ENCODE measurements around the gene DOCK10.

The DOCK10 gene

DNA sequence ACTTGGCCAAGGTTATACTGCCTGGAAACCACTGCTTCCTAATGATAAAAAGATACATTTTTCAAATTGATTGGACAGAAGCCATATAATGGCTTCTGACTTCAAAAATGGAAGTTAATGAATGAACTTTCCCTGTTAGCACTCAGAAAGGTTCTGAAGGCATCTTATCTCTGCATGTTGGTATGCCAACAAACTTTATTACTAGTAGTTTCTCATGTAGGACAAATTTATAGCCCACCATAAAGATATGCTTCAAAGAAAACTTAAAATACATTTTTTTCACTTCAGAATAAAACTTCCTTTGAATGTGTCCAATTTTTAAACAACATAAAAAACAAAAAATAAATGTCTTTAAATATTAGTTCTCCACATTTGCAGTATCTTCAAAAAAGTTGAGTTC lies 10.0 kb downstream of the DOCK10 start:
- Histone ChIP-seq H3K27ac (ENCODE audit: low read depth, low read length) (no peak overlapping the region), H3K27me3 (ENCODE audit: control insufficient read depth in 5 of 5, insufficient read depth in 4 of 5, low read length in 5 of 5) (no peaks in the 10 kb centered on the region), H3K9me3 (ENCODE audit: control insufficient read depth in 5 of 5, low read length in 5 of 5) (no peaks in the 10 kb centered on the region), H3K9ac (ENCODE audit: low read length in 5 of 5) (no peak overlapping the region), H3K4me1 (ENCODE audit: control insufficient read depth in 5 of 5, insufficient read depth in 5 of 5, low read length in 5 of 5) (peaks cover 0 to 4% (median under 1%) of the 10 kb centered on the region in 5 donors), H3K36me3 (ENCODE audit: control insufficient read depth in 5 of 5, insufficient read depth in 5 of 5, low read length in 5 of 5) (no peaks in the 10 kb centered on the region), H3K4me3 (ENCODE audit: low read depth in 1 of 5, low read length in 5 of 5) (no peak overlapping the region)

- Histone ChIP-seq H3K9me3 (ENCODE audit: control insufficient read depth in 5 of 5, low read length in 5 of 5) (no peaks in the 10 kb centered on the region), H3K4me3 (ENCODE audit: low read depth in 1 of 5, low read length in 5 of 5) (no peak overlapping the region), H3K27ac (ENCODE audit: low read depth, low read length) (no peak overlapping the region), H3K4me1 (ENCODE audit: control insufficient read depth in 5 of 5, insufficient read depth in 5 of 5, low read length in 5 of 5) (peaks cover 0 to under 1% (median 0%) of the 10 kb centered on the region in 5 donors), H3K27me3 (ENCODE audit: control insufficient read depth in 5 of 5, insufficient read depth in 4 of 5, low read length in 5 of 5) (no peaks in the 10 kb centered on the region), H3K9ac (ENCODE audit: low read length in 5 of 5) (no peak overlapping the region), H3K36me3 (ENCODE audit: control insufficient read depth in 5 of 5, insufficient read depth in 5 of 5, low read length in 5 of 5) (no peaks in the 10 kb centered on the region)
Measured at GRCh38 chr2:225031599-225031998, 10.7 kb downstream of the DOCK10 start.

DNA sequence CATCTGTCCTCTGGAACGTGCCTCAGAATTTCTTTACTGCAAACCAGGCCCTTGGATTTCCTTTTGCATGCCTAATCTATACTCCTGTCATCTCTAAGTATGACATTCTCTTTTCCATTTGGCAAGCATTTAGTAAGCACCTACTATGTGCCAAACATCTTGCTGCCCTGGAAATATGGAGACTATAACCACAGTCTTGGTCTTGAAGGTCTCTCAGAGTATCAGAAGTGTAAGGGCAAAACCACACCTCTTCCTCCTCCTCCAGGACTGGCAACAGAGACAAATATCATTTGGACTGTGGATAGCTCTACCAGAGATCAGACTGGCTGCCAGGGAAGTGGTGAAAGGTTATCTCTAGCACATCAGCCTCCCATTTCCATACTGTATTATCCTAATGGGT lies 11.4 kb downstream of the DOCK10 start:
- Histone ChIP-seq H3K9me3 (ENCODE audit: control insufficient read depth in 5 of 5, low read length in 5 of 5) (no peaks in the 10 kb centered on the region), H3K27me3 (ENCODE audit: control insufficient read depth in 5 of 5, insufficient read depth in 4 of 5, low read length in 5 of 5) (no peaks in the 10 kb centered on the region), H3K4me1 (ENCODE audit: control insufficient read depth in 5 of 5, insufficient read depth in 5 of 5, low read length in 5 of 5) (peaks cover 0 to 7% (median 3%) of the 10 kb centered on the region in 5 donors), H3K9ac (ENCODE audit: low read length in 5 of 5) (no peak overlapping the region), H3K36me3 (ENCODE audit: control insufficient read depth in 5 of 5, insufficient read depth in 5 of 5, low read length in 5 of 5) (no peaks in the 10 kb centered on the region), H3K4me3 (ENCODE audit: low read depth in 1 of 5, low read length in 5 of 5) (no peak overlapping the region), H3K27ac (ENCODE audit: low read depth, low read length) (no peak overlapping the region)

- Histone ChIP-seq H3K4me3 (ENCODE audit: low read depth in 1 of 5, low read length in 5 of 5) (no peak overlapping the region), H3K27ac (ENCODE audit: low read depth, low read length) (no peak overlapping the region), H3K4me1 (ENCODE audit: control insufficient read depth in 5 of 5, insufficient read depth in 5 of 5, low read length in 5 of 5) (peaks cover 0 to 9% (median 5%) of the 10 kb centered on the region in 5 donors)
Measured at GRCh38 chr2:225030203-225030602, 12.1 kb downstream of the DOCK10 start.

DNA sequence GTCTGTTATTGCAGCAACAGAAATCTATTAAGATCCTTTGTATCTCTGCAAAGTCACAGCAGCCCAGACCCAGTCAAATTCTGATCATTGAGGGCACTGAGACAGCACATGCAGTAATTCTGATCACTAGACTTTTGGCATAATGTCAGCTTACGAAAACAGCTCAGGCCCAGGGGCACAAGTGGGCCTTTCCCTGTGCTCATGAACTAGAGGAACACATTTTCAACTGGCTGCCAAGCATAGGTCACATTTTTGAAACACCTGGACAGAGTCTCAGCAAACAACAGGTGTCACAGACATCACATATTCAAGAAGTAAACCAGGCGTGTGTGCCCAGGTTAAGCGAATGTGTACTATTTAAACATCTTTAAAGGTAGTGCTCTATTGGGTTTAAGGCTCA lies 13.7 kb downstream of the DOCK10 start:
- Histone ChIP-seq H3K27ac (ENCODE audit: low read depth, low read length) (no peak overlapping the region), H3K27me3 (ENCODE audit: control insufficient read depth in 5 of 5, insufficient read depth in 4 of 5, low read length in 5 of 5) (no peaks in the 10 kb centered on the region), H3K4me1 (ENCODE audit: control insufficient read depth in 5 of 5, insufficient read depth in 5 of 5, low read length in 5 of 5) (peaks cover 0 to 9% (median 5%) of the 10 kb centered on the region in 5 donors), H3K9me3 (ENCODE audit: control insufficient read depth in 5 of 5, low read length in 5 of 5) (no peaks in the 10 kb centered on the region), H3K4me3 (ENCODE audit: low read depth in 1 of 5, low read length in 5 of 5) (no peak overlapping the region), H3K36me3 (ENCODE audit: control insufficient read depth in 5 of 5, insufficient read depth in 5 of 5, low read length in 5 of 5) (no peaks in the 10 kb centered on the region), H3K9ac (ENCODE audit: low read length in 5 of 5) (no peak overlapping the region)

More at GRCh38 chr2:225030203-225030602, 12.1 kb downstream of the DOCK10 start:
- H3K27me3 ChIP-seq (ENCODE audit: control insufficient read depth in 5 of 5, insufficient read depth in 4 of 5, low read length in 5 of 5): no peaks in the 10 kb centered on the region
- H3K9ac ChIP-seq (ENCODE audit: low read length in 5 of 5): no peak overlapping the region
- no peaks in the 10 kb centered on the region for H3K9me3 ChIP-seq (ENCODE audit: control insufficient read depth in 5 of 5, low read length in 5 of 5)
- H3K36me3 ChIP-seq (ENCODE audit: control insufficient read depth in 5 of 5, insufficient read depth in 5 of 5, low read length in 5 of 5): no peaks in the 10 kb centered on the region

GRCh38 chr2:225027061-225027762 lies 15.1 kb downstream of the DOCK10 start:
- Histone ChIP-seq H3K9ac (ENCODE audit: low read length in 5 of 5) (no peak overlapping the region), H3K9me3 (ENCODE audit: control insufficient read depth in 5 of 5, low read length in 5 of 5) (no peaks in the 10 kb centered on the region), H3K36me3 (ENCODE audit: control insufficient read depth in 5 of 5, insufficient read depth in 5 of 5, low read length in 5 of 5) (no peaks in the 10 kb centered on the region), H3K4me1 (ENCODE audit: control insufficient read depth in 5 of 5, insufficient read depth in 5 of 5, low read length in 5 of 5) (peaks cover 0 to 9% (median 6%) of the 10 kb centered on the region in 5 donors), H3K4me3 (ENCODE audit: low read depth in 1 of 5, low read length in 5 of 5) (no peak overlapping the region), H3K27ac (ENCODE audit: low read depth, low read length) (no peak overlapping the region), H3K27me3 (ENCODE audit: control insufficient read depth in 5 of 5, insufficient read depth in 4 of 5, low read length in 5 of 5) (no peaks in the 10 kb centered on the region)

DNA sequence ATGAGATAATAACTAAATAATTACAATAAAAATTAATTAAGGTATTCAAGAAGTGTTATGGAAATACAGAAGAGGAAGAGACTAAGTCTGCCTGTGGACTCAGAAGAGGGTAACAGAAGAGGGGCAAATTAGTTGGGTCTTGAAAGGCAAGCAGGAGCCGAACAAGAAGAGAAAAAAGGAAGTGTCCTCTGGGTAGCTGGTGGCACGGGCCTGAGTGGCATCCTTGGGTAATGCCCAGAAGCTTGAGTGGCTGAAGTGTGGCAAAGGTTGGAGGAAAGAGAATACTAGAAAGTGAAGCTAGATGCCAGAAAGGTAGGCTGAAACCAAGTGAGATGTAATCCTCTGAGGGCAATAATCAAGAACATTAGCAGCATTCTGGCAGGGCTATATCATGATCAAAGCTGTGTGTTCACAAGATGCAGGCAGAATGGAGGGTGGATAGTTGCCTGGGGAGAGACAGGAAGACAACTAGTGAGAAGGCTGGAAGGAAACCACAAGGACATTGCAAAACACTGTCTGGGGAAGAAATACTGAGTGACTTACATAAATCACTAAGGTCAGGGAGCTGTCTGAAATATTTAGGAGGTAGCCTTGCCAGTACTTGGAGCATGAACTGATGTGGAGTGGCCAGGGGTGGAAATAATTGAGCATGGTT lies 16.2 kb downstream of the DOCK10 start:
- H3K4me3 ChIP-seq (ENCODE audit: low read depth in 1 of 5, low read length in 5 of 5): no peak overlapping the region
- no peaks in the 10 kb centered on the region for H3K27me3 ChIP-seq (ENCODE audit: control insufficient read depth in 5 of 5, insufficient read depth in 4 of 5, low read length in 5 of 5)
- H3K4me1 ChIP-seq (ENCODE audit: control insufficient read depth in 5 of 5, insufficient read depth in 5 of 5, low read length in 5 of 5): peaks cover 0 to 11% (median 9%) of the 10 kb centered on the region in 5 donors
- no peak overlapping the region for H3K27ac ChIP-seq (ENCODE audit: low read depth, low read length)
- no peaks in the 10 kb centered on the region for H3K36me3 ChIP-seq (ENCODE audit: control insufficient read depth in 5 of 5, insufficient read depth in 5 of 5, low read length in 5 of 5)
- no peak overlapping the region for H3K9ac ChIP-seq (ENCODE audit: low read length in 5 of 5)
- no peaks in the 10 kb centered on the region for H3K9me3 ChIP-seq (ENCODE audit: control insufficient read depth in 5 of 5, low read length in 5 of 5)

DNA sequence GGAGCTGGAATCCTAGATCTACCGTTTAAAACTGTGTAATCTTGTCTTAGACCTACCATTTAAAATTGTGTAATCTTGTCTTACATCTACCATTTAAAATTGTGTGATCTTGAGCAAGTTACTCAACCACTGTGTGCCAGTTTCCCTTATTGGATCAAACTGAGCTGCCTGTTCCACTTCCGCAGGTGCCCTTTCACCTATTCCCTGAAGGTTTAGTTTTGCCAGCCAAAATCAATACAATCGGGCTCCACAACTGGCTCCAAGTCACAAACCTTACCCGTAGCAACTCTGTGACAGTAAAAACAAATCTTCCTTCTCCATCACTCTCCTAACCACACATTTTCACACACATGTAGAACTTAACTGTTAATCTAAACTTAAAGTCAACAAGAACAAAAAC lies 20.1 kb downstream of the DOCK10 start:
- Histone ChIP-seq H3K9ac (ENCODE audit: low read length in 5 of 5) (no peak overlapping the region), H3K4me3 (ENCODE audit: low read depth in 1 of 5, low read length in 5 of 5) (no peak overlapping the region), H3K27ac (ENCODE audit: low read depth, low read length) (no peak overlapping the region), H3K4me1 (ENCODE audit: control insufficient read depth in 5 of 5, insufficient read depth in 5 of 5, low read length in 5 of 5) (peaks cover 0 to 11% (median 9%) of the 10 kb centered on the region in 5 donors), H3K36me3 (ENCODE audit: control insufficient read depth in 5 of 5, insufficient read depth in 5 of 5, low read length in 5 of 5) (no peaks in the 10 kb centered on the region), H3K9me3 (ENCODE audit: control insufficient read depth in 5 of 5, low read length in 5 of 5) (no peaks in the 10 kb centered on the region), H3K27me3 (ENCODE audit: control insufficient read depth in 5 of 5, insufficient read depth in 4 of 5, low read length in 5 of 5) (no peaks in the 10 kb centered on the region)

- H3K36me3 ChIP-seq (ENCODE audit: control insufficient read depth in 5 of 5, insufficient read depth in 5 of 5, low read length in 5 of 5): no peaks in the 10 kb centered on the region
- H3K27me3 ChIP-seq (ENCODE audit: control insufficient read depth in 5 of 5, insufficient read depth in 4 of 5, low read length in 5 of 5): no peaks in the 10 kb centered on the region
- no peak overlapping the region for H3K4me3 ChIP-seq (ENCODE audit: low read depth in 1 of 5, low read length in 5 of 5)
- peaks cover 0 to 6% (median 0%) of the 10 kb centered on the region in 5 donors for H3K4me1 ChIP-seq (ENCODE audit: control insufficient read depth in 5 of 5, insufficient read depth in 5 of 5, low read length in 5 of 5)
- H3K9ac ChIP-seq (ENCODE audit: low read length in 5 of 5): no peak overlapping the region
- no peak overlapping the region for H3K27ac ChIP-seq (ENCODE audit: low read depth, low read length)
- no peaks in the 10 kb centered on the region for H3K9me3 ChIP-seq (ENCODE audit: control insufficient read depth in 5 of 5, low read length in 5 of 5)
Measured at GRCh38 chr2:225020168-225020849, 22.0 kb downstream of the DOCK10 start.

GRCh38 chr2:225019105-225019504 lies 23.2 kb downstream of the DOCK10 start:
- Histone ChIP-seq H3K4me3 (ENCODE audit: low read depth in 1 of 5, low read length in 5 of 5) (no peak overlapping the region), H3K27me3 (ENCODE audit: control insufficient read depth in 5 of 5, insufficient read depth in 4 of 5, low read length in 5 of 5) (no peaks in the 10 kb centered on the region), H3K4me1 (ENCODE audit: control insufficient read depth in 5 of 5, insufficient read depth in 5 of 5, low read length in 5 of 5) (peaks cover 0 to 6% (median 0%) of the 10 kb centered on the region in 5 donors), H3K9me3 (ENCODE audit: control insufficient read depth in 5 of 5, low read length in 5 of 5) (no peaks in the 10 kb centered on the region), H3K27ac (ENCODE audit: low read depth, low read length) (no peak overlapping the region), H3K9ac (ENCODE audit: low read length in 5 of 5) (no peak overlapping the region), H3K36me3 (ENCODE audit: control insufficient read depth in 5 of 5, insufficient read depth in 5 of 5, low read length in 5 of 5) (no peaks in the 10 kb centered on the region)

Data from subcutaneous abdominal adipose tissue (tissue), 5 donors.